ENCODE measurements around the gene SLC2A6.

Gene SLC2A6, protein sequence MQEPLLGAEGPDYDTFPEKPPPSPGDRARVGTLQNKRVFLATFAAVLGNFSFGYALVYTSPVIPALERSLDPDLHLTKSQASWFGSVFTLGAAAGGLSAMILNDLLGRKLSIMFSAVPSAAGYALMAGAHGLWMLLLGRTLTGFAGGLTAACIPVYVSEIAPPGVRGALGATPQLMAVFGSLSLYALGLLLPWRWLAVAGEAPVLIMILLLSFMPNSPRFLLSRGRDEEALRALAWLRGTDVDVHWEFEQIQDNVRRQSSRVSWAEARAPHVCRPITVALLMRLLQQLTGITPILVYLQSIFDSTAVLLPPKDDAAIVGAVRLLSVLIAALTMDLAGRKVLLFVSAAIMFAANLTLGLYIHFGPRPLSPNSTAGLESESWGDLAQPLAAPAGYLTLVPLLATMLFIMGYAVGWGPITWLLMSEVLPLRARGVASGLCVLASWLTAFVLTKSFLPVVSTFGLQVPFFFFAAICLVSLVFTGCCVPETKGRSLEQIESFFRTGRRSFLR

DNA sequence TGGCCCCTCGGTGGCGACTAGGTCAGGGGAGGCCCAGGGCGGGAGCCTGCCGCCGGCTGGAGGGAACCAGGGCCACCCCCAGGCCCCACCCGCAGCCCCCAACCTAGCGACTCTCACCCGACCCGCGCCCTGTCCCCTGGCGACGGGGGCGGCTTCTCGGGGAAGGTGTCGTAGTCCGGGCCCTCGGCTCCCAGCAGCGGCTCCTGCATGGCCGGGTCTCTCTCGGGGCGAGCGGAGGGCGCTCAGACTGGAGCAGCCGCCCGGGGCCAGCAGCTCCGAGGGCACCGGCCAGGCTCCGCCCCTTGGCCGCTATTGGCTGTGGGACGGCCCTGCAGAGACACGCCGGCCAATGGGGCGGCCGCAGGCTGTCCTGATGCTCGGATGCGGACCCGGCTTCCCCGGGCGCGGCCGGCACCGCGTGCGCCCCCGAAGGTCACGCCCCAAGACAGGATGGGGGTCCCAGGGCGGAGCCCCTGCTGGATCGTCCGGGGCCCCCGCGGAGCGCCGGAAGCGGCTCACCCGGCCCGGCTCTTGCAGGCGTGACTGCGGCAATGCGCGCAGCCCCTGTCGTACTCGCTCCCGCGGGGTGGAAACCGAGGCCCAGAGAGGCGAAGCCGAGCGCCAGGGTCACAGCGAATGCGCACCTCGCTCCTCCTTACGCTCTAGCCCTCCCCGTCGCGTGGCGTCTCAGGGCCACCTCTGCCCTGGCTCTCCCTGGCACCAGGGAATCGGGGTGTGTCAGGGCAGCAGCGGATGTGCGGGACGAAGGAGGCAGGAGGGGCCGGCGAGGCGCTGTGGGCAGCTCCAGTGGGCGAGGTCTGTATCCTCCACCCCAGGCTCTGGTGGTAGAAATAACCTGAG, at the start of gene SLC2A6:
Gene SLC2A6, minus strand, starts transcription at position 249 of the 861 bp plus-strand sequence. Its CDS starts 40 bp downstream, at position 209.
- DNase-seq = peak in 1 of 2 experiments; percentile 77

DNA sequence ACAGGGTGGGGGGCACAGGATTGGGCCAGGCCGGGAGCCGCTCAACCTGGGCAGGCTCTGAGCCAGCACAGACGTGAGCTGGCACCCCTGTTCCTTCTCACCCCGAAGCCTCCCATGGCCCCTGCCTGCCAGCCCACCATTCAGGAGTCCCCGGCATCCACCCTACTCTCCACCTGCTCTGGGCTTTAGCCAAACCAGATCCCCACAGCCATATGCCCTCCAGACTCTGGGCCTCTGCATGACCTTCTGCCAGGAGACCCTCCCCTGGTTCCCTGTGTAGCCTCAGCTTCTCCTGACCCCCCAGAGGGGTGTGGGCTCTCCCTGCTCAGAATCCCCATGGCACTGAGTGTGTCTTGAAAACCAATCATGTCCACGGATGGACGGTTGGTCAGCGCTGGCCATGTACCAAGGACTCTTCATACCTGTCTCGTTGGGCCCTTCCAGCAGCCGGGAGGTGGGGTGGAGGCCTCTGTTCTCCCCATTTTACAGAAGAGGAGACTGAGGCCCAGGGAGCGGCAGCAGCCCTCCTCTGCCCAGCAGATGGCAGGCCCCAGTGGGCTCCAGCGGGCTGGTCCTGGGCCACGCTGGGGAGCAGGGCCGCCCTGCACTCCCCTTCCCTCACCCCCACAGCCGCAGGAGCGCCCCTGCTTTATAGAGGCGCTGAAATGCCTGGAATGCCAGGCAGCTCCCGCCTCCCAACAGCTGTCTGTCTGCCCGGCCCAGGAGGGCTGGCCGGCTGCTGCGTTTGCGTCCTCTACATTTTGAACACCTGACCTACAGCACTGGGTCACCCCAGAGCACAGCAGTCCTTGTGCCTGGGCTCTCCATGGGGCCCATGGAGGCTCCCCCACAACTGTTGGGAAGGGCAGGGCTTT, 49.3 kb upstream of the SLC2A6 start:
- no peak for DNase-seq

DNA sequence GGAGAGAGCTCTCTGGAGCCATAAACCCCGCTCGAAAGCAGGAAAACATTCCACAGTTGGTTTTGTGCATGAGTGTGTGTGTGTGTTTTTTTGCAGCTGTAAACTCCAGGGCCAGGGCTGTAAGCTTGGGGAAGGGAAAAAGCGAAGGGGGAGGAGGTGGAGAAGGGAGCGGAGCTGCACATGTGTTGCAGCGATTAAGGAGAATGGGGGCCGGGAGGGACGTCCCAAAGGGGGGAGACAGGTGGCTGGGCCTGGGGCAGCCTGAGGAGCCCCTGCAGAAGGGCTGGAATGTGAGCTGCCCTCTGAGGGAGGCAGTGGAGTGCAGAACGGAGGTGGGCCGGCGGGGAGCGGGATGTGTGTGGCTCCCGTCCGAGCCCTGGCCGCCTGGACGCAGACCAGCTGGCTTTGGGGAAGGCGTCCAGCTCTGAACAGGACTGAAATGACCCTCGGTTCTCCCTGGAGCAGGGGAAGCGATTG, 48.6 kb upstream of the SLC2A6 start:
- no peak for DNase-seq

DNA sequence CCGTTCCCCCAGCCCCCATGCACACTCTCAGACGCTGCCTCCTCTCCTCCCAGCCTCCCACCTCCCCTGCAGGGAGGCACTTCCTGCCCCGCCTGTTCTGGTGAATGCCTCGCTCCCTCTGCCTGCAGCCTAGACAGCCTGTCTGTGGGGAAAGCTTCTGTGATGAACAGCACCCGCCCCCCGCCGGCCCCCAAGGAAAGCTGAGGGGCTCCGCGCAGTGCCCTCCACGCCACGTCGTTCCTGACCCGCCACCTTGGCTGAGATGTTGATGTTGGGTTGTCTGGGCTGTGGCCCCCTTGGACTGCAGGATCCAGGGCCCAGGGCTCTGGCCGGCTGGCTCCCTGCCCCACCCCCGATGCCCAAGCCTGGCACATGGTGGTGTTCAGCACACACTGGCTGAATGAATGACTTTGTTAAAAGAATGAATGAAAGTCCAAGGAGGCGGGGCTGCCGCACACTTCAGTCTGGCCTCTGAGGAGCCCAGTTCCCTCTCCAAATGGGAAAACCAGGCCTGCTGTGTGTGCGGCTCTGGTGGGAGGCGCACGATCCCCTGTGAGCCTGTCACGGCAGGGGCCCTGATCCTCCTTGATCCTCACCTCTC, 47.9 kb upstream of the SLC2A6 start:
- DNase-seq = no peak

DNA sequence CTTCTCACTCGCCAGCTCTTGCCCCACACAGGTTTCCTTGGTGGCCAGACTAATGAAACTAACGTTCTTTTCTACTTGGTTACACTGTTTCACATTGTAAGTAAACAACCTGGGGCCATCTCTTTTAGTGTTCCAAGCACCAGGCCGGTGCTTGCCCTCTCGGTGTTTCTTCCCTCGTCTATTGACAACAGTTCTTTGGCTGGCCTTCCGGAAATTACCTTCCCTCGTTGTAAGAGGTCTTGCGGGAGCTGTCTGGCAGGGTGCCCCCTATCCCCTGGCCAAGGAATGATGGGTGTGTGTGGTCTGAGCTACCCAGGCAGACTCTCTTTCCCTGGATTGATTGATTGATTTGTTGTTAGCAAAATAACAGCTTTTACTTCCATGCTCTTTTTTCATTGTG, 46.8 kb upstream of the SLC2A6 start:
- DNase-seq = no peak

DNA sequence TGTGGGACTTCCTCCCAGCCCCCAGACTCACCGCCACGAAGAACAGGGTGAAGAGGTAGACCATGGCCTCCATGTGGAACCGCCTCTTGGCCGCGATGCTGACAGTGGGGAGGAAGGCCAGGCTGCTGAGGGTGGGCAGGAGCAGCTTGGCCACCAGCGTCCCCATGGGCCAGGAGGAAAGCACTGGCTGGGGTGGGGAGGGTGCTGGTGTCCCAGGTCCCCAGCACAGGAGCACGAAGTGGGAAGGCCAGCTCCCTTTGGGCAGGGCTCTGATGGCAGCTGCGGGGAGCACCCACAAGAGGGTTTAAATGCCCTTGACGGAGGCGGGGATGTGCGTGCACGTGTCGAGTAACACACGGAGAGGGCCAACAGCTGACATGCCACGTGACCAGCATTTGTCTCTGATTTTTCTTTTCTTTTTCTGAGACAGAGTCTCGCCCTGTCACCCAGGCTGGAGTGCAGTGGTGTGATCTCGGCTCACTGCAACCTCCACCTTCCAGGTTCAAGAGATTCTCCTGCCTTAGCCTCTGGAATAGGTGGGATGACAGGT, 45.9 kb upstream of the SLC2A6 start, which contains the start of gene MYMK:
Gene MYMK, minus strand, starts transcription at position 281 of the 550 bp plus-strand sequence. Its CDS starts 115 bp downstream, at position 166.
- DNase-seq = no peak

DNA sequence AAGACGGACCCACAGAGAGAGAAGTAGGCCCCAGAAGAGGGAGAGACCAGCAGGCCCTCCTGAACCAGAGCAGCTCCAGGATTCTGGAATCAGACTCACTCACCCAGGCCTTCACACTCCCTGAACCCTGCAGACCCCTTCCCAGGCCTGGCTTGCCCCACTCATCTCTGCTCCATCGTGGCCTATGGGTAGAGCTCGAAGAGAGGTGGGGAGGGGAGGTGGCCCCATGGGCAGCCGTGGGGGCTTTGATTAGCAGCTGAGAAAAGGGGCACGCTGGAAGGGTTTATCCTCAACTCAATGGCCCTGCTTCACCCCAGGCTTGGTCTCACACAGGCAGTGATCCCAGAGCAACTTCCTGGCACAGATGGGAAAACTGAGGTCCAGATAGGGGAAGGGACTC, 45.2 kb upstream of the SLC2A6 start:
- no peak for DNase-seq

DNA sequence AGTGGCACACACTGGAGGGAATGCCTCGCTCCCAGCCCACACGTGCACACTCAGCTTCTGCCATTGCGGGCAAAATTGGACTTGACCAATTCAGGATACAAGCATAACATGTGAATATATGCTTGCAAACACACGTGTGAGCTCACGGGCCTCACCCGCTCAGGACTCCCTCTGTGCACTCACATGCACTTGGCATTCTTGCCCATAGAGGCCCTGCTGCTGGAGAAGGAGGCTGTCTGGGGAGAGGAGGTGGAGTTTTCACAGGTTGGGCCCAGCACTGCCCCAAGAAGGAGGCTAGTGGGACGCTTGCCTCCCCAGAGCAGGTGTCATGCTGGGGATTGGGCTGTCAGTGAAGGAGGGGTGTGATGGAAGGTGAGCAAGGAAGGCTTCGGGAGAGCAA, 44.2 kb upstream of the SLC2A6 start:
- no peak for DNase-seq

DNA sequence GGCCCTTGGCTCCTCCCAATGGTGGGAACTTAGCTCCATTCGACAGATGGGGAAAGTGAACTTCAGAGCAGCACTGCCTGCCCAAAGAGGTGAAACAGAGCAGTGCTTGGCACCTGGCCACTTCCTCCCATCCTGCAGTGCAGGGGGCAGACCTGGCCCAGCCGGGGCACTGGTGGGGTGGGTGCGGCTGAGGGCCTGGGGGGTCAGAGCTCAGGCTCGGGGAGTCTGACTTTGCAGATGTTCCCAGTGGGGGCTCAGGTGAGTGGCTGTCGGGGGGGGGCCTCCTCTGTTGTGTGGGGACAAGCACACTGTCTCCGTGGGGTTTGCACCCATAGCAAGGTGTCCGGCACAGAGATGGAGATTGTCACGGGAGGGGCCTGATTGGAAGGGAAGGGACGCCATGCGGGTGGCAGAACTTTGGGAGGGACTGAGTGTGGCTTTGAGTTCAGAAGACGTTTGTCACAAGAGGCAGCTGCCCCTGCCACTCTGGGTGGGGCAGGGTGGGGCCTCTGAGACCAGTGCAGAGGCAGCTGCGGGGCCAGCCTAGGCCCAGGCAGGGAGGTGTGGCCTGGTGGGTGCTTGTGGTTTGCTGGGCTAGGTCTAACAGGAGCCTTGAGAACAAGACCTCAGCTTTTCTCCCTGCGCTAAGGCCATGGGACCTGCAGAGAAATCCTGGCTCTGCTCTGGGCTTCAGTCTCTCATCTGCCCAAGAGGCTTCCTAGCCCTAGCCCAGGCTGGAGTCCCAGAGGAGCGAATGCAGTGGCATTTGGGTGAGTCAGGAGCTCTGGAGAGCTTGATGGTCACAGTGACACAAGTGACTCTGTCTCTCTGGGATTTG, 43.4 kb upstream of the SLC2A6 start:
- no peak for DNase-seq

DNA sequence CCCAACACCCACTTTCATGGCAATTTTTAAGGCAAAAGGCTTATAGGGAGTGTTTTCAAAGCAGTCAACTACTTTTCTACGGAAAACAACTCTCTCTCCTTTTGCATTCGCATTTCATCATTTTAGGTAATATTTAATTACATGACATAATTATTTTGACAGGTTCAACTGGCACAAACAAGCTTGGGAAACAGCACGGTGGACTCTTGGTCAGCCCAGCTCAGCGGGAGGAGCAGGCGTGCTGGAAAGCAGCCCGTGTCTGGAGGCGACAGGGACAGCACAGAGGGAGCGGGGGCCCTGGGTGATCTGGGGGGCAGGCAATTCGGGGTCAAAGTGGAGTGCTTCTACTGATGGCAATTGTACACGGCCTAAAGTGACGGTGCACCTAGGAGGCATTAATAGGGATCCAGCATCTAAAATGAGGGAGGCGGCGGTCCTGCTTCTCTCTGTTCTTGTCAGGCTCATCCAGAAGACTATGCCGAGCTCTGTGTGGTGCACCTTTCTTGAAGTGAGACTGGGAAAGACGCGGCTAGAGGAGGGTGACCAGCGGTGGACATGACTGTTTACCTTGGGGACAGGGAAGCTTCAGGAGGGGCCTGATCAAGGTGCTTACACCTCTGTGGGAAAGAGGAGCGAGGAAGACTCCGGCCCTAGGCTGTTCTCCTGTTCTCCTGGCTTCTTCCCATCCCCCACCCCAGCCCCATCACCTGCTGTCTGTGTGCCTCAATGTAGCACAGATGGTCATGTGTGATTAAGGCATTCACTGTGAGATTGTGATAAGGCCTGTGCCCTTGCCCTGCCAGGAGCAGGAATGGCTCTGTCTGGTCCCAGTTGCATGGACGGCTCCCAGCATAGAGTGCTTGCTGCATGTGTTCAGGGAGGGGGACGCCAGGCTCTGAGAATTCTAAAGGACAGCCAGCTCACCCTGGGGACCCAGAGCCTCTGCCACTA, 42.5 kb upstream of the SLC2A6 start:
- DNase-seq = no peak

DNA sequence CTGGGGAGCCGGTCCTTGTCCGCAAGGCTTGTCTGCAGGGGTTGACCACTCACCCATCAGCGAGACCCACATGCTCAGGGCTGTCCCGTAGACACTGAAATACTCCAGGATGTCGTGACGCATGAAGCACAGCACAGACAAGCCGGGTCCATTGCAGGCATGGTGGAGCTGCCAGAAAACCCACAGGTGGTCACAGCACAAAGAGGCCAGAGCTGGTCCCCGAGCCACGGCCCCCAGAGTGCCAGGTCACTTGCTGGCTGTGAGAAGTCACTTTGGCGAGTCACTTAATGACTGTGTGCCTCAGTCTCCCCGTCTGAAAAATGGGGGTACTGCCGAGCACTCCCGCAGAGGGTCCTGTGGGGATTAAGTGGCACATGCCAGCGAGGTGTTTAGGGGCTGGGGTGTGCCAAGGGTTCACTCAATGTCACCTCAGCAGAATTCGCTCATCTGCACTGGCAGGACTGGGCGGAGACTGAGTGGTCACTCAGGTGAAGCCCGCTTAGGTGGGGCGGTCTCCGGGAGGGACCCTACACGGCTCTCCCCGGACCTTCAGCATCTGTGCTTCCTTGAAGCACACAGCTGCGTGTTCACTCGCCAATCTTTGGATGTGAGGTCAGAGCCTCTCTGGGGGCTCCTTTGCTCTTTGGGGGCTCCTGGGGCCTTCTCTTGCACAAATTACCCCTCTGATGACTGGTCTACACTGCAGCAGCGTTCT, 41.4 kb upstream of the SLC2A6 start:
- no peak for DNase-seq

DNA sequence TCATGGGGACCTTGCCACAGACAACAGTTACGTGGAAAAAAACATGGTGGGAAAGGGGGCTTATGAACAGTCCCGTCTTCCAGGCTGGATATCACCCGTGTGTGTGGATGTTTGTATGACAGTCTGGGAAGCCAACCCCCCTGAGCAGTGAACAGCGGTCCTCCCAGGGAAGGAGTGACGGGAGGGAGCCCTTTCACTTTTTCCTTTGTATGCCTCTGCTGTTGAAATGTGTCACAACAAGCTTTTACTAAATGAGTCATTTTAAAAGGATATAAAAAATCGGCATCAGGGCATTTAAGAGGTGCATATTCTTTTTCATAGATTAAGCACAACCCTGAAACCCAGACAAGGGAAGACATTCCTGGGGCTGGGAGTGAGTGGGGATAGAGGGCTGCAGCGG, 40.8 kb upstream of the SLC2A6 start:
- no peak for DNase-seq

DNA sequence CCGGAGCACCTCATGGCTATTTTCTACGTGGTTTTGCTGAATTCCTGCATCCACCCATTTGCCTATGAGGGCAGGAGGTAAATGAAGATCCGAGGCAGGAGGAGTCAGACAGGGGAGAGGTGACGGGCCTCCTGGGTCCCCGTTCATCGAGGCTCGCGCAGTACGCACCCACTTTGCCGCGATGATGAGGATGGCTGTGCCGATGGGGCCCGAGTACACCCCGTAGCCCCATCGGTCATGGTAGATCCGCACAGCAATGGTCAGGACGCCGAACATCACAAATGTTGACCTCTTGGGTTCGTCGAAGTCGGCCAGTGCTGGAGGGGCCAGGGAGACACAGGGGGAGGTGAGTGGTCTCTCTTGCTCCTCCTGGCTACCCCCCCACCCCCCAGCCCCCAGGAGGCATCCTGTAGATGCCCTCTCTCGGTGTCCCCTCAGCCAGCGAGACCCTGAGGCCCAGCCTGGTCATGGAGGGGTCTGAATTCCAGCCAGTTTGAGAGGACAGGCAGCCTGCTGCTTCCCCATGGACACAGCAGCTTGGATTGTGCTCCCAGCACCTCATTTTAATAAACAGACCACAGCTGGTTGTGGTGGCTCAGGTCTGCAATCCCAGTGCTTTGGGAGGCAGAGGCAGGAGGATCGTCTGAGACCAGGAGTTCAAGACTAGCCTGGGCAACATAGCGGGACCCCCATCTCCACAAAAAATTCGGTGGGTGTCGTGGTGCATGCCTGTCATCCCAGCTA, 40.0 kb upstream of the SLC2A6 start:
- DNase-seq = no peak

DNA sequence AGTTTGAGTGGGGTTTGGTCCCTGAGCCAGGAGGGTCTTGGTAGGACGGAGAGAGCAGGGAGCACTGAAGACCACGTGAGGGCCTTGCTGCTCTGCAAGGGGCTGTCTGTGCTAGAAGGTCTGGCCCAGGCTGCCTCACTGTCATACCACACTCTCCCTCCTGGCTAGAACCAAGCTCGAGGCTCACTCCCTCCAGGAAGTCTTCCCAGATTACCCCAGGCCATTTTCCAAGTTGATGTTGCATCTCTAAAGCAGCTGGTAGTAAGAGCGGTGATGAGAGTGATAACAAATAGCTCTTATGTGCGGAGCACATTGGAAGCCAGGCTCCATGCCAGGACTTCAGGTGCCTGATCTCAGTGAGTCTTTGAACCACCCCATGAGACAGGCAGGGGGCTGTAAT, 39.3 kb upstream of the SLC2A6 start:
- DNase-seq = no peak

DNA sequence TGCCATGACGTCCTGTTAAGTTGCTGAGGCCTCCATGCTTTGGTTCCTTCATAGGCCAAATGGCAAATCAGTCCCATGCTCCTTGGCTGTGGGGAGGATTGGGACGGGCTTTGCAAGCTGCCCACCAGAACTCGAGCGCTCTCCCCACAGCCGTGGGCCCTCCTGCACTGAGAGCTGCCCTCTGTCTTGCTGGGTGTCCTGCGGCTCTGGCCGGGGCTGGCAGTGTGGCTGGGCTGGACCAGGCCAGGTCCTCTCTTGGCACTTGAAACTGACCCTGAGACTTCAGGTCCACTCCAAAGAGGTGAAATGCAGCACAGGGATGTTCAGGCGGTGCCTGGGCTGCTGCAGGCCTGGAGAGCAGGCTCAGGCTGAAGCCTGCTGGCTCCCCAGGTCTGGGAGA, 38.8 kb upstream of the SLC2A6 start:
- no peak for DNase-seq

DNA sequence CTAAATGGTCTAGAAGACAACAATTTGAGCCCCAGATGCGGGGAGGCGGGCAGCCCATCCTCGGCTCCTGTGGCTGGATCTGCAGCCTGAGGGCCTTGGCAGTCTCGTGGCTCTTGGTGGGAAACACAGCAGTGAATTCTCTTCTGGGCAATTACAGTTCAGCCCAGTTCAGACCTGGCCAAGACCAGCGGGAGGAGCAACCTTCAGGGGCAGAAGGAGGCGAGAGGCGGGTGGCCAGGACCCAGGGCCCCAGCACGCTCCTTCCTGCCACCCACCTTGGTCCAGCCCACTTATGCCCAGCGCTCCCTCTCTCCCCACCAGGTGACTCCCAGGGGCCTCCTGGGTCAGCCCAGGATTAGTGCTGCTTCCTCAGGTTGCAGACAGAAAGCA, 38.1 kb upstream of the SLC2A6 start:
- DNase-seq = no peak

DNA sequence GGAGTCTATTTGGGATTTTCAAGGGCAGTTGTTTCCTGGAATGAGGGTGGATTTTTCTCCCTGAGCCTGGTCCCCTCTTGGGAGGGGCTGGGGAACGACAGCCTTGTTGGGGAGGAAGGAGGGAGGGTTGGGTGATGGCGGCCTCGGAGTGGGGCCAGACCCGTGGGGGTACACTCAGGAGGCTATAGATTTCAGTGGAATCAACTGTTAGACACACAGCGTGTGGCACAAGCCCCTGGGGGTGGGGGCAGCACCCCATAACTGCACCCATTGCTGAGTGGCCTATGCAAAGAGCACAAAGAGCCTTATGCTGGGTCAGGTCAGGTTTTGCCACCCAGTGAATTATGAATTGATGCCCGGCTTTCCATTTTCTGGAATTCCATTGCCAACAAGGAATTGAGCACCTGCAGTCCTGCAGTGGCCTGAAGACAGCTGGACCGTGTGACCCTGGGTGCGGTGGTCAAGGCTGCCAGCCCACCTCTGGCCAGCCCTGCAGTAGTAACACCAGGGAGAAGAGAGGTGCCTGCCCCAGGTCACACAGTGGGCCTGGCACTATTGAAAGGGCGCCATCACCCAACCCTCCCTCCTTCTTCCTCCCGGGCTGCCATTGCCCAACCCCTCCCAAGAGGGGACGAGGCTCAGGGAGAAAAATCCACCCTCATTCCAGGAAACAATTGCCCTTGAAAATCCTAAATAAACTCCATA, 37.5 kb upstream of the SLC2A6 start:
- no peak for DNase-seq

All from NCI-H446 (cell line).